ENCODE data around the gene REV1.

REV1 gene

DNA sequence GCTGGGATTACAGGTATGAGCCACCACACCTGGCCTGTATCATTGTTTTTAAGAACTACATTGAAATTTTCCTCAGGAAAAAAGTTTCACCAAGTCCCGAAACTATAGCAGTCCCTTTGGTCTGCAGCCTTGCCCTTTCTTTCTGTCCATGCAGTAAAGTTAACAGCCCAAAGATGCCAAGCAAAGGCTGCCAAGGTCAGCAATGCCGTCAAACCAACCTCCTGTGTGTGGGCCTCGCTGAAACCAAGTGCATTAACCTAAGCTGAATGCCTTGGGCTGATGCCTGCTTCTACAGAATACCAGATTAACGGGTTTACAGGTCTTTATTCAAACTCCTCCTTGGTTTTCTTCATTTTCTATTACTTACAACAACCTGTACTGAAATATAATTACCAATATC lies 79.5 kb downstream of the REV1 start:
- 96% methylated on average over 4 of the region's 4 CpGs for WGBS, 2 experiments
- no peaks in the 10 kb centered on the region for H3K27me3 ChIP-seq (ENCODE audit: control insufficient read depth, insufficient read depth, low read length, poor library complexity, severe bottlenecking)
- peaks cover 18% of the 10 kb centered on the region for H3K36me3 ChIP-seq (ENCODE audit: control insufficient read depth, insufficient read depth, low read length)
- no peaks in the 10 kb centered on the region for H3K4me1 ChIP-seq (ENCODE audit: control insufficient read depth, insufficient read depth, low read length)
- no peak overlapping the region for H3K4me3 ChIP-seq (ENCODE audit: insufficient read depth, low read depth, low read length)
- H3K27ac ChIP-seq (ENCODE audit: insufficient read depth, low read depth, low read length, poor library complexity, severe bottlenecking), result no peak overlapping the region
- no peaks in the 10 kb centered on the region for H3K9me3 ChIP-seq (ENCODE audit: control insufficient read depth, low read length)

DNA sequence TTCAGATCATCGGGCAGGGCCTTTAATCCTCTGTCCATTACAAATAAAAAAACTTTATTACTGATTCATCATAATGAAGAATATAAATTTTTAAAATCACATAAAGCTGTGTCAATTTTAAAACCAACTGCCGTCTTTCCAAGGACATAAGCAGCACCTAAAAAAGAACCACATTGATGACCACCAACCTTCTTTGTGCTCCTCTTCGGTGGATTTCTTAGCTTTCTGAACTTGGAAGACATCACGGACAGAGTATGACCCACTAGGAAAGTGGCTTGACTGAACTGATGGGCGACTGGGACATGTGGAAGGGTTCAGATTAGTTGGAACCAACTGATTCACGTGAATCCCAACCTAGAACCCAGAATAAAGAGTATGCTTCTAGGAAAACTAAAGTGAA lies 83.7 kb downstream of the REV1 start:
- Histone ChIP-seq H3K4me1 (ENCODE audit: control insufficient read depth, insufficient read depth, low read length) (peaks cover 7% of the 10 kb centered on the region), H3K27ac (ENCODE audit: insufficient read depth, low read depth, low read length, poor library complexity, severe bottlenecking) (no peak overlapping the region), H3K36me3 (ENCODE audit: control insufficient read depth, insufficient read depth, low read length) (peaks cover 45% of the 10 kb centered on the region), H3K4me3 (ENCODE audit: insufficient read depth, low read depth, low read length) (no peak overlapping the region), H3K9me3 (ENCODE audit: control insufficient read depth, low read length) (no peaks in the 10 kb centered on the region), H3K27me3 (ENCODE audit: control insufficient read depth, insufficient read depth, low read length, poor library complexity, severe bottlenecking) (no peaks in the 10 kb centered on the region)
- 96 to 97% methylated on average over 6 of the region's 6 CpGs for WGBS, 2 experiments

DNA sequence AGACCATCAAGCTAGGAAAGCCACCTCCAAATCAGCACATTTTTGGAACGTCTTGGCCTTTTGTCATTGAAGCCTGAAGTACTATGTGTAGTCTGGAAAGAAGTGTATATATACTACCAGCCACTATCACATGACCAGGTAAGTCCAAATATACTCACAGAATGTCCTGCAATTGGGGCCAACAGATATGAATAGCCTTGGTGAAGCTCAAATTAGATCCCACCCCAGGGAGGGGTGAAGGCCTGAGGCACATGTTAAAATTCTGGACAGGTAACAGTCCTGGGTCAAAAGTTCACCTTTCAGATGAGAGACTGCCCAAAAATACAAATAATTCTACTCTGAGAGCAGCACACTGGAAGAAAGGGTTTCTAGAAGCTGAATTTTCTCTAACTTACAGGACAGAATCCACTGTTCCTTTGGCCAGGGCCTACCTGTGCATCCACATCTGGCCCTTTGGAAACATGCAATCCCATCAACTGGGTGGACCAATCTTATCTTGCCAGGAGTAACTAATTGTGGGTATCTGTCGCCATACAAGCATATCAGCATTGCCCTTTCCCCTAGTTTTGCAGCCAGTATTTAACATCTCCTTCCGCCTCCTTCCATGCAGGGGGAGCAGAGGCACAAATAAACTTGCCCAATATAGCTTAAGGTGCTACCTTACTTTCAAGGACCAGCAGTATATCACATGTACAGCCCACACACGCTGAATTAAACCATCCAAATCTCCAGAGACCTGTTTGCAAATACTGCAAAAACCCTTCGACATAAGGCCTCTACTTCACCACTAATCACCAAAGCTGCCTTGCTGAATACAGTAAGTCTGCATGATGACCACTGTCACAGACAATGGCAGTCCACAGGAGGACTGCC lies 84.8 kb downstream of the REV1 start:
- Histone ChIP-seq H3K4me3 (ENCODE audit: insufficient read depth, low read depth, low read length) (no peak overlapping the region), H3K27me3 (ENCODE audit: control insufficient read depth, insufficient read depth, low read length, poor library complexity, severe bottlenecking) (no peaks in the 10 kb centered on the region), H3K27ac (ENCODE audit: insufficient read depth, low read depth, low read length, poor library complexity, severe bottlenecking) (no peak overlapping the region), H3K9me3 (ENCODE audit: control insufficient read depth, low read length) (no peaks in the 10 kb centered on the region), H3K4me1 (ENCODE audit: control insufficient read depth, insufficient read depth, low read length) (peaks cover 7% of the 10 kb centered on the region), H3K36me3 (ENCODE audit: control insufficient read depth, insufficient read depth, low read length) (peaks cover 44% of the 10 kb centered on the region)
- WGBS, 2 experiments, result 96% methylated on average over 4 to 5 of the region's 5 CpGs

DNA sequence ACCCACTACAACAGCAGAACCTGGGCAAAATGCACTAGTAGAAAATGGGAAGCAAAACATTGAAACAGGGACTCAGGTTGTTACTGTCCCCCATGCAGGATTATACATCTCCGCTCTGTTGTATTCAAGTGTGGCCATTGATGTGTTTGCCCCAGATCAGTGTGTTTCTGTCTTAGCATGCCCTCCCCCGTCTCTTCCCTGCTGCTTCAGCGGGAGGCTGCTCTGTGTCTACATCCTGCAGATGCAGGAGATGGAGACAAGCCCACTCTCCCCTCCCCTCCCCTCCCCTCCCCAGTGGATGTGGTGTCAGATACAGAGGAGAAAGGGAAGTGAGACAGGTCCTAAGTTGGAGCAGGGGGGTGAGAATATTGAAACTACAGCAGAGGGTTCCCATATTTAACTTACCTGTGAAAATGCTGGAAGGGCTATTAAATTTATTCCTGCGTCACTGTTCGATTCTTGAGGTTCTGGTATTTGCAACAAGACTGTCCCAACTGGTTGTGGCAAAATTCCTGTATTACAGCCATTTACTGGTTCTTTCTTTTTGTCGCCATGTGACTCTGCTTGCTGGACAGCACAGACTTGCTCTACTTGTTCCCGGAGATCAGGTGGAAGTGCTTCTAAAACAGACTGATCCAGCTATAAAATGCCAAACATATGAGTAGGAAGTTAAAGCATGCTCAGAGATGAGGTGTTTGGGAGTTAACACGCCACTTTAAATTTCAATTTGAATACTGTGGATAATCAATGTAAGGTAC lies 85.6 kb downstream of the REV1 start:
- Histone ChIP-seq H3K36me3 (ENCODE audit: control insufficient read depth, insufficient read depth, low read length) (peaks cover 52% of the 10 kb centered on the region), H3K4me1 (ENCODE audit: control insufficient read depth, insufficient read depth, low read length) (peaks cover 7% of the 10 kb centered on the region), H3K9me3 (ENCODE audit: control insufficient read depth, low read length) (no peaks in the 10 kb centered on the region), H3K4me3 (ENCODE audit: insufficient read depth, low read depth, low read length) (no peak overlapping the region), H3K27ac (ENCODE audit: insufficient read depth, low read depth, low read length, poor library complexity, severe bottlenecking) (no peak overlapping the region), H3K27me3 (ENCODE audit: control insufficient read depth, insufficient read depth, low read length, poor library complexity, severe bottlenecking) (no peaks in the 10 kb centered on the region)
- 82 to 97% methylated on average over 6 to 8 of the region's 8 CpGs for WGBS, 2 experiments

DNA sequence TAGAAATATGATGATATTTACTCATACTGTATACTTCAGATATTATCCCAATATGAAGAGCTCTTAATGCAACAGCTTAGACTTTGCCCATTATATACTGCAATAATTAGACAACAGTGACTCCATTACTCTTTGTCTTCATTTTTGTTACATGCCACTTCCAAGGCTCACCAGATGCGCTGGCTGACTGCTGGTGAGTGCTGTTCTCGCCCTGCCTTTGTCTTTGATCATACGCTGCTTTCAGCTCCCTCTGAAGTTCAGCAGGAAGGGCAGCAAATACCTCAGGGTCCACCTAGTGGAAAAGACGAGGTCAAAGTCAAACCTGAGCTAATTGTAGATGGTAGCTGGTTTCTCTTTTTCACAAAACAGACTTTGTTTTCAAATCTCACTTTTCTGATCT lies 86.3 kb downstream of the REV1 start:
- no peaks in the 10 kb centered on the region for H3K9me3 ChIP-seq (ENCODE audit: control insufficient read depth, low read length)
- H3K36me3 ChIP-seq (ENCODE audit: control insufficient read depth, insufficient read depth, low read length), result peaks cover 57% of the 10 kb centered on the region
- H3K4me1 ChIP-seq (ENCODE audit: control insufficient read depth, insufficient read depth, low read length), result peaks cover 7% of the 10 kb centered on the region
- no peak overlapping the region for H3K4me3 ChIP-seq (ENCODE audit: insufficient read depth, low read depth, low read length)
- no peaks in the 10 kb centered on the region for H3K27me3 ChIP-seq (ENCODE audit: control insufficient read depth, insufficient read depth, low read length, poor library complexity, severe bottlenecking)
- 72 to 75% methylated on average over 4 of the region's 4 CpGs for WGBS, 2 experiments
- H3K27ac ChIP-seq (ENCODE audit: insufficient read depth, low read depth, low read length, poor library complexity, severe bottlenecking), result no peak overlapping the region

DNA sequence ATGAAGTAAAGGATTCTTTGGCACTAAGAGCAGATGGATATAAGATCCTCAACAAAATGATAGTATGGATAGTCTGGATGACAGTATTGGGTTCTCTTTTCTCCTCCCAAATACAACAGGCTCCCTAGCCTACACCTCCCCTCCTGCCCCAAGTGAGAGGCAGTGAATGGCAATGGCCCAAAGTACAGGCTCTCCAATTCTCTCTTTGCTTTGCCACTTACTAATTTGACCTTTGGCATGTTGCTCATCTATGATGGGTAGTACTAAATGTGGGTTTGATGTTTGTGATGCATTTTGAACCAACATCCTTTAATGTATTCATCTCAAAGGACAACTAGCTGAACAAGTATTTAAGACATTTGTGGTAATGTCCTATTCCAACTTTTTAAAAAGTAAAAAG lies 86.7 kb downstream of the REV1 start:
- Histone ChIP-seq H3K4me1 (ENCODE audit: control insufficient read depth, insufficient read depth, low read length) (peaks cover 7% of the 10 kb centered on the region), H3K27ac (ENCODE audit: insufficient read depth, low read depth, low read length, poor library complexity, severe bottlenecking) (no peak overlapping the region), H3K4me3 (ENCODE audit: insufficient read depth, low read depth, low read length) (no peak overlapping the region), H3K9me3 (ENCODE audit: control insufficient read depth, low read length) (no peaks in the 10 kb centered on the region), H3K27me3 (ENCODE audit: control insufficient read depth, insufficient read depth, low read length, poor library complexity, severe bottlenecking) (no peaks in the 10 kb centered on the region), H3K36me3 (ENCODE audit: control insufficient read depth, insufficient read depth, low read length) (peaks cover 61% of the 10 kb centered on the region)

DNA sequence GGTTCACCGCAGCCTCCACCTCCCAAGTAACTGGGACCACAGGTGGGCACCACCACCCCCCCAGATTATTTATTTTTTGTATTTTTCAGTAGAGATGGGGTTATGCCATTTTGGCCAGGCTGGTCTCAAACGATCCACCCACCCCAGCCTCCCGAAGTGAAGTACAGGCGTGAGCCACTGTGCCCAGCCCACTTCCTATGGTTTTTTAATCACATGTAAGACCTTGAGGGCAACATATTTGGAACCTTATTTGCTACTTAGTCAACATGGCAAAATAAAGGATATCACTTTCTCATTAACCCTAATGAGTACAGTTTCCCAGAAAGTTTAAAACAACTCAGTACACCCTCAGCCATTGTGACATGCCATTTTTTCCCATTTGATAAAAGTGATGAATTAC lies 88.0 kb downstream of the REV1 start:
- no peaks in the 10 kb centered on the region for H3K27me3 ChIP-seq (ENCODE audit: control insufficient read depth, insufficient read depth, low read length, poor library complexity, severe bottlenecking)
- no peaks in the 10 kb centered on the region for H3K9me3 ChIP-seq (ENCODE audit: control insufficient read depth, low read length)
- peaks cover 64% of the 10 kb centered on the region for H3K36me3 ChIP-seq (ENCODE audit: control insufficient read depth, insufficient read depth, low read length)
- no peak overlapping the region for H3K27ac ChIP-seq (ENCODE audit: insufficient read depth, low read depth, low read length, poor library complexity, severe bottlenecking)
- WGBS, 2 experiments, result 96% methylated on average over 4 of the region's 4 CpGs
- H3K4me1 ChIP-seq (ENCODE audit: control insufficient read depth, insufficient read depth, low read length), result peaks cover 7% of the 10 kb centered on the region
- H3K4me3 ChIP-seq (ENCODE audit: insufficient read depth, low read depth, low read length), result no peak overlapping the region

DNA sequence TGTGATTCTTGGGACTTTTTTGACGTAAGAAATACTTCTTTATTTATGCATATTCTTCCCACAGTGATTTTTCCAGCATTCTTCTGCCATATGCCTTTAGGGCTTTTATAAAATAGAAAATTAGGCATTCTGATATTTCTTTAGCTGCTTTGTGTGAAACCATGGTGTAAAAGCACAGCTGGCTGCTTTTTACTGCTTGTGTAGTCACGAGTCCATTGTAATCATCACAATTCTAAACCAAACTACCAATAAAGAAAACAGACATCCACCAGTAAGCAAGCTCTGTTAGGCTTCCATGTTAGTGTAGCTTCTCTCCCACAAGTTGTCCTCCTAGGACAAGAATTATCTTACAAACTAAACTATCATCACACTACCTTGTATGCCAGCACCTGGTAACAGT lies 90.0 kb downstream of the REV1 start:
- no peak overlapping the region for H3K4me3 ChIP-seq (ENCODE audit: insufficient read depth, low read depth, low read length)
- H3K27ac ChIP-seq (ENCODE audit: insufficient read depth, low read depth, low read length, poor library complexity, severe bottlenecking), result no peak overlapping the region
- no peaks in the 10 kb centered on the region for H3K27me3 ChIP-seq (ENCODE audit: control insufficient read depth, insufficient read depth, low read length, poor library complexity, severe bottlenecking)
- peaks cover 7% of the 10 kb centered on the region for H3K4me1 ChIP-seq (ENCODE audit: control insufficient read depth, insufficient read depth, low read length)
- 97 to 98% methylated on average over 1 to 2 of the region's 2 CpGs for WGBS, 2 experiments
- peaks cover 65% of the 10 kb centered on the region for H3K36me3 ChIP-seq (ENCODE audit: control insufficient read depth, insufficient read depth, low read length)
- H3K9me3 ChIP-seq (ENCODE audit: control insufficient read depth, low read length), result no peaks in the 10 kb centered on the region

DNA sequence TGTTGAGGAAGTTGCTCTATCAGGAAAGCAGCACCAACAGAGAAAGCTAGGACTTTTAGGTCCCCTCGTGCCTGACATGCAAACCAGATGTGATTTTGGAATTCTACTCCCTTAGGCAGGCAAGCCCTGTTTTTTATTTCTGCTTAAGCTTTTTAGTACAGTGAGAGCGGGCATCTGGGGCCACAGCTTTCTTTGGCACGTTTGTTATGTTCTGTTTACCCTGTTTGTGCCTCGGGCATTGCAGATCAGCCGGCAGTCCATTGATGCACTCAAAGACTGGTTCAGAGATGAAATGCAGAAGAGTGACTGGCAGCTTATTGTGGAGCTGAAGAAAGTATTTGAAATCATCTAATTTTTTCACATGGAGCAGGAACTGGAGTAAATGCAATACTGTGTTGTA lies 90.8 kb downstream of the REV1 start:
- 94 to 96% methylated on average over 5 of the region's 5 CpGs for WGBS, 2 experiments
- peaks cover 63% of the 10 kb centered on the region for H3K36me3 ChIP-seq (ENCODE audit: control insufficient read depth, insufficient read depth, low read length)
- no peaks in the 10 kb centered on the region for H3K9me3 ChIP-seq (ENCODE audit: control insufficient read depth, low read length)
- no peak overlapping the region for H3K4me3 ChIP-seq (ENCODE audit: insufficient read depth, low read depth, low read length)
- no peaks in the 10 kb centered on the region for H3K27me3 ChIP-seq (ENCODE audit: control insufficient read depth, insufficient read depth, low read length, poor library complexity, severe bottlenecking)
- H3K27ac ChIP-seq (ENCODE audit: insufficient read depth, low read depth, low read length, poor library complexity, severe bottlenecking), result no peak overlapping the region
- H3K4me1 ChIP-seq (ENCODE audit: control insufficient read depth, insufficient read depth, low read length), result peaks cover 7% of the 10 kb centered on the region

DNA sequence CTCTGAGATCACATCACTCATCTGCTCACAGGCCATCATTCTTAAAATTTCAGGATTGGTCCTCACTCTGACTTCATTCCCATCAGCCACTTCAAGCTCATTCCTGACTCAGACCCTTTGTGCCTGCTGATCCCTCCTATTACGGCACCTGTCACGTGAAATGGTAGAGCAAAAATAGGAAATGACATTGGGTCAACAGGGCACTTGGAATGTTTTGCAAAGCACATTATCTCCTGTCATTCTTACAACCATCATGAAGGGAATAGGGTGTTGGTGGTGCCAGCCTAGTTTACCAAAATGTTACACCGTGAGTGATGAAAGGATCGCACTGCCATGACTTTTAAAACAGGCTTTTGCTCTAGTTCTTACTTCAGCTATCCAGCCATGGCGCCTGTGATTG lies 91.5 kb downstream of the REV1 start:
- H3K27me3 ChIP-seq (ENCODE audit: control insufficient read depth, insufficient read depth, low read length, poor library complexity, severe bottlenecking), result no peaks in the 10 kb centered on the region
- H3K36me3 ChIP-seq (ENCODE audit: control insufficient read depth, insufficient read depth, low read length), result peaks cover 56% of the 10 kb centered on the region

More for the DNA sequence above, 91.5 kb downstream of the REV1 start:
- Histone ChIP-seq H3K4me1 (ENCODE audit: control insufficient read depth, insufficient read depth, low read length) (peaks cover 3% of the 10 kb centered on the region), H3K27ac (ENCODE audit: insufficient read depth, low read depth, low read length, poor library complexity, severe bottlenecking) (no peak overlapping the region), H3K4me3 (ENCODE audit: insufficient read depth, low read depth, low read length) (no peak overlapping the region), H3K9me3 (ENCODE audit: control insufficient read depth, low read length) (no peaks in the 10 kb centered on the region)
- WGBS, 2 experiments, result 96 to 97% methylated on average over 5 of the region's 5 CpGs
